Hepatocyte (in vitro differentiated cells): Measurements from ENCODE around the gene BRD2. TPM values are rescaled to one million over a fixed set of nuclear protein-coding genes. Genes with fewer than 3 reads are reported as not detected.

Experiments used
- DNase-seq: peaks from one replicate; pipeline ENCODE4 v3.0.0-alpha.2; 2016; ENCODE audit warnings: low spot score
- H2AFZ ChIP-seq: fragments of 200-600 bp; sonication (generic); 2 replicates; pipeline ENCODE4 v1.6.0; 2016; ENCODE audit warnings: antibody characterized with exemption, mild to moderate bottlenecking
- H3K27ac ChIP-seq: fragments of 200-600 bp; sonication (generic); 2 replicates; pipeline ENCODE4 v1.5.1; 2016; ENCODE audit warnings: mild to moderate bottlenecking
- H3K27me3 ChIP-seq: fragments of 200-600 bp; sonication (generic); 2 replicates; pipeline ENCODE4 v1.6.1; 2016
- H3K36me3 ChIP-seq: fragments of 200-600 bp; sonication (generic); replicated peaks from 2 replicates; pipeline ENCODE4 v1.5.1; 2016; ENCODE audit warnings: low read depth; ENCODE audit not compliant: insufficient read depth
- H3K4me1 ChIP-seq: fragments of 200-600 bp; sonication (generic); 2 replicates; pipeline ENCODE4 v1.5.1; 2016; ENCODE audit warnings: mild to moderate bottlenecking, moderate library complexity; ENCODE audit not compliant: insufficient read depth
- H3K4me2 ChIP-seq: fragments of 200-600 bp; sonication (generic); 2 replicates; pipeline ENCODE4 v1.6.0; 2016
- H3K4me3 ChIP-seq: fragments of 200-600 bp; sonication (generic); 2 replicates; pipeline ENCODE4 v1.5.1; 2016; ENCODE audit warnings: mild to moderate bottlenecking
- H3K79me2 ChIP-seq: fragments of 200-600 bp; sonication (generic); 2 replicates; pipeline ENCODE4 v1.6.0; 2017; ENCODE audit warnings: mild to moderate bottlenecking
- H3K9me2 ChIP-seq: fragments of 200-600 bp; sonication (generic); replicated peaks from 2 replicates; pipeline ENCODE4 v1.6.0; 2017; ENCODE audit warnings: mild to moderate bottlenecking; ENCODE audit not compliant: insufficient read depth
- H3K9me3 ChIP-seq: fragments of 200-600 bp; sonication (generic); 2 replicates; pipeline ENCODE4 v1.5.1; 2016; ENCODE audit warnings: low read depth, mild to moderate bottlenecking
- H4K20me1 ChIP-seq: fragments of 200-600 bp; sonication (generic); 2 replicates; pipeline ENCODE4 v1.6.0; 2016; ENCODE audit warnings: mild to moderate bottlenecking; ENCODE audit not compliant: insufficient read depth, poor library complexity, severe bottlenecking
- EZH2 ChIP-seq: fragments of 200-600 bp; sonication (generic); IDR thresholded peaks from 2 replicates; pipeline ENCODE4 v1.6.1; 2016; ENCODE audit warnings: antibody characterized with exemption, mild to moderate bottlenecking, borderline replicate concordance
- EZH2phosphoT487 ChIP-seq: fragments of 200-600 bp; sonication (generic); IDR thresholded peaks from one replicate; pipeline ENCODE4 v1.6.1; 2018; ENCODE audit warnings: antibody characterized with exemption, mild to moderate bottlenecking, low read depth, moderate library complexity; ENCODE audit not compliant: unreplicated experiment, severe bottlenecking
- WGBS: methylation state at CpG from one replicate; pipeline ENCODE4 v1.1.6; 2016; ENCODE audit warnings: low lambda C conversion rate; ENCODE audit errors: missing lambda C conversion rate; 5-methylcytosine and 5-hydroxymethylcytosine counted together
- polyA plus RNA-seq: library from polyadenylated mRNA; unstranded; fragments of >200 nt; fragmentation: Nextera tagmentation; extraction: Ambion mirVana; gene quantifications from 2 replicates; pipeline ENCODE4 v1.2.1, GENCODE V29; 2016
- total RNA-seq: library from RNA; depleted of rRNA; stranded (reverse); fragments of >200 nt; gene quantifications from 2 replicates; pipeline ENCODE4 v1.2.3, GENCODE V29; 2014
- TF ChIP-seq, protein P1 (sequence below): fragments of 200-600 bp; sonication (generic); IDR thresholded peaks from 2 replicates; pipeline ENCODE4 v1.5.1; 2016; ENCODE audit warnings: antibody characterized with exemption, mild to moderate bottlenecking; ENCODE audit not compliant: poor library complexity

BRD2 gene
- total and polyA plus RNA-seq, 2 experiments from 2014 or later: 106 to 133 TPM

DNA sequence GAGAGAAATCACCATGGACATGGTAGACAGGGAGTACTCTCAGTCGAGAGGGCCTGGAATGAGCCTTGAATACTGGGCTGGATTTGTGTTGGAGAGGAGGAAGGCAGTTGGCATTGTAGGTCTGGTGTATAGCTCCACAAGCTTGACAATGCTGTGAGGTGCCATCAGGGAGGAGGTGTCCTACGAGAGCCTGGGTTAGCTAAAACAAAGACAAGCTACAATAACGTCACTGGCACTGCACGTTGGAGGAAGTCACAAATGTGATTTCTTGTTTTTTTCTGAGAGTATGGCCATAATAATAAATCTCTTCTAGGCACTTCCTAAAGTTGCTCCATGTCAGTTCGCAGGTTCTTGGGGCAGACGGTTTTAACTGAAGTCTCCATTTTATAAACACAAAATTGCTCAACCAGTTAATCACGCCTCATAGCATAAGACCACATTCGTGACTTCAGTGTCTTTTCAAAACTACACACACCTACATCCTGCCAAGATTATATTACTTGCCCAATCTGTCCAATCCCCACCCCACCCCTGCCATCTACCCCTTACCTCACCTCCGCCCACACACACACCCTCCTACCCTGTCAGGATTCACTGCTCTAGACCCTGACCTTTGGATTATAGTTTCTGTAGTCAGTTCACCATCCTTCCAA, 23.2 kb upstream of the BRD2 start:
- no peaks in the 10 kb centered on the region for H3K79me2 ChIP-seq
- no peak overlapping the region for H3K4me3 ChIP-seq
- H3K4me2 ChIP-seq: no peak overlapping the region
- H3K27me3 ChIP-seq: no peaks in the 10 kb centered on the region
- H3K9me3 ChIP-seq: no peaks in the 10 kb centered on the region
- no peak for DNase-seq
- no peaks in the 10 kb centered on the region for H3K4me1 ChIP-seq
- TF ChIP-seq EZH2: no peak
- no peak for TF ChIP-seq EZH2phosphoT487
- no peaks in the 10 kb centered on the region for H3K36me3 ChIP-seq
- no peak overlapping the region for H2AFZ ChIP-seq
- no peak overlapping the region for H3K27ac ChIP-seq
- WGBS: 75% methylated on average over 9 of the region's 9 CpGs
- no peaks in the 10 kb centered on the region for H3K9me2 ChIP-seq
- no peaks in the 10 kb centered on the region for H4K20me1 ChIP-seq

DNA sequence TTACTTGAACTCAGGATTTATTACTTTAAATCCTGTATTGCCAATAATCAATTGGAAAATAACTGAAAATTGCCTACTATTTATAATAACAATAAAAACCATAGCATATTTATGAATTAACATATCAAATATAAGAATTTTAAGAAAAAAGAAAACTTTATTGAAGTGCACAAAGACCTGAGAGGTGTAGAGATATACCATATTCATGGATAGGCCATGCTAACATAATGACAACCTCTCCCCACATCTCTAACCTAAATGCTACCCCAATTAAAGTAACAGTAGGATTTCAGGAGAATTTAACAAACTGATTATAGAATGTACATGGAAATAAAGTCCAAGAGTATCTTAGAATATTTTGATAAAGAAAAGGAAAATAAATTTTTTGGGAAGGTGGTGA, 22.4 kb upstream of the BRD2 start:
- Histone ChIP-seq H3K4me2 (no peak overlapping the region), H4K20me1 (no peaks in the 10 kb centered on the region), H3K27ac (no peak overlapping the region), H3K36me3 (no peaks in the 10 kb centered on the region), H3K9me3 (no peaks in the 10 kb centered on the region), H2AFZ (no peak overlapping the region), H3K4me3 (no peak overlapping the region), H3K79me2 (no peaks in the 10 kb centered on the region), H3K27me3 (no peaks in the 10 kb centered on the region), H3K9me2 (no peaks in the 10 kb centered on the region), H3K4me1 (no peaks in the 10 kb centered on the region)
- DNase-seq: no peak
- no peak for TF ChIP-seq EZH2phosphoT487
- no peak for TF ChIP-seq EZH2
- TF ChIP-seq, protein P1, sequence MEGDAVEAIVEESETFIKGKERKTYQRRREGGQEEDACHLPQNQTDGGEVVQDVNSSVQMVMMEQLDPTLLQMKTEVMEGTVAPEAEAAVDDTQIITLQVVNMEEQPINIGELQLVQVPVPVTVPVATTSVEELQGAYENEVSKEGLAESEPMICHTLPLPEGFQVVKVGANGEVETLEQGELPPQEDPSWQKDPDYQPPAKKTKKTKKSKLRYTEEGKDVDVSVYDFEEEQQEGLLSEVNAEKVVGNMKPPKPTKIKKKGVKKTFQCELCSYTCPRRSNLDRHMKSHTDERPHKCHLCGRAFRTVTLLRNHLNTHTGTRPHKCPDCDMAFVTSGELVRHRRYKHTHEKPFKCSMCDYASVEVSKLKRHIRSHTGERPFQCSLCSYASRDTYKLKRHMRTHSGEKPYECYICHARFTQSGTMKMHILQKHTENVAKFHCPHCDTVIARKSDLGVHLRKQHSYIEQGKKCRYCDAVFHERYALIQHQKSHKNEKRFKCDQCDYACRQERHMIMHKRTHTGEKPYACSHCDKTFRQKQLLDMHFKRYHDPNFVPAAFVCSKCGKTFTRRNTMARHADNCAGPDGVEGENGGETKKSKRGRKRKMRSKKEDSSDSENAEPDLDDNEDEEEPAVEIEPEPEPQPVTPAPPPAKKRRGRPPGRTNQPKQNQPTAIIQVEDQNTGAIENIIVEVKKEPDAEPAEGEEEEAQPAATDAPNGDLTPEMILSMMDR: no peak

DNA sequence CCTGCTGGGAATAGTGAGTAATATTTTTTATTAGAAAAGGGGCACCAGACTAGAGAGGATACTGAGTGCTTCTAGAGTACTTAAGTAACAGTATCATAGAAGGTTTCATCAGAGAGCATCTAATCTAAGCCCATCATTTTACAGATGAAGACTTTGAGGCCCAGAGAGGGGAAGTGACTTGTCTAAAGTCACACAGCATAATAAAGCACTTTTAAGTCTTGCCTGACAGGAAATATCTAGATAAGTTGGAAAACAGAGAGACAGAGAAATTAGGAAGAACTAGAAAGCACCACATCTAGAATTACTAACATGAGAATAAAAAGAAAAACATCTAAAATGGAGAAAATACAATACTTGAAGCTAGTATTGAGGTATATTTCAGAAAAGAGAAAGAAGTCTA, 21.5 kb upstream of the BRD2 start:
- Histone ChIP-seq H3K36me3 (no peaks in the 10 kb centered on the region), H3K9me3 (no peaks in the 10 kb centered on the region), H3K4me3 (no peak overlapping the region), H2AFZ (no peak overlapping the region), H3K4me1 (no peaks in the 10 kb centered on the region), H3K9me2 (no peaks in the 10 kb centered on the region), H3K4me2 (no peak overlapping the region), H3K27ac (no peak overlapping the region), H3K27me3 (no peaks in the 10 kb centered on the region), H3K79me2 (no peaks in the 10 kb centered on the region), H4K20me1 (no peaks in the 10 kb centered on the region)
- TF ChIP-seq, protein P1: no peak
- TF ChIP-seq EZH2 (no peak), EZH2phosphoT487 (no peak)
- no peak for DNase-seq

DNA sequence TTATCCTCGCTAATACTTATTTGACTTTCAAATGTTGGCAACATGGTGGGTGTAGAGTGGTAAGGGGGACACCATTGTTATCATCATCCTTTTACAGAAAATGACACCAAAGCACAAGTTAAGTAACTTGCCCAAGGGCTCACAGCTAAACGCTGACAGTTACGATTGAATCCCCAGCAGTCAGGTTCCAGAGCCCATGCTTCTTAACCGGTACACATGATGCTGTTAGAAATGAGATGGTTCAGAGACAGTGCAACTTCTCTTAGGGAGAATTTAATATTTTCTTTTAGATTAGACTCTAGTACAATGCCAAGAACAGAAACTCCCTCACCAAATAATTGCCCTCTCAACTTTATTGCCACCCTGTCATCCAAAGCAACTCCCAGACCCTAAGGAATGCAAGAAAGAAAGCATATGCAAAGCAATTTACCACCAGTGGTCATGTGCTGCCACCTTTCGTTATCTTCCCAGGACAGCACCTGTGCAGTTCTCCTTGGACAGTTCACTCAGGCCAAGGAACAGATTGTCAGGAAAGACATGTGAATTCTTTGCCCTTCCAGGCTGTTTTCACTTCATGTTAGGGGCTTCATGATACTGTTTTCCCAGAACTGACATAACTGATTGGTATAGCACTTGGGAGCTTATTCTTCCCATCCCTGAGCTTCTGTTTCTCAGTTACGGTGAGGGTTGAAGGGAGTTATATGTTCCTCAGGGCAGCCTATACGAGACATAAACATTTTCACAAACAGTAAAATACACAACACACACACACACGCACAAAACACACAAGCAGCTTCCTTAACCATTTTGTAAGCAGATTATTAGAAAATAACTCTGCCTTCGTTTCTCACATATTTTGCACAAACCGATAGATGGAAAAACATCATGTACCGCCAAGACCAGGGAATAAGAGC, 20.6 kb upstream of the BRD2 start:
- no peak overlapping the region for H3K27ac ChIP-seq
- H3K9me3 ChIP-seq: no peaks in the 10 kb centered on the region
- no peak for TF ChIP-seq EZH2phosphoT487
- TF ChIP-seq, protein P1: peak; percentile 66
- H3K4me2 ChIP-seq: no peak overlapping the region
- 64% methylated on average over 11 of the region's 11 CpGs for WGBS
- H3K4me3 ChIP-seq: no peak overlapping the region
- H2AFZ ChIP-seq: no peak overlapping the region
- no peaks in the 10 kb centered on the region for H3K79me2 ChIP-seq
- no peaks in the 10 kb centered on the region for H4K20me1 ChIP-seq
- H3K9me2 ChIP-seq: no peaks in the 10 kb centered on the region
- H3K4me1 ChIP-seq: no peaks in the 10 kb centered on the region
- H3K27me3 ChIP-seq: no peaks in the 10 kb centered on the region
- no peaks in the 10 kb centered on the region for H3K36me3 ChIP-seq
- peak; percentile 76 for DNase-seq
